G401 (cell line): ENCODE measurements around the gene NCOA3. TPM values are rescaled to one million over a fixed set of nuclear protein-coding genes. Genes with fewer than 3 reads are reported as not detected.

Experiments
- DNase-seq: peaks from one replicate; pipeline ENCODE4 v3.0.0-alpha.2; 2015; ENCODE audit warnings: low spot score
- in situ Hi-C: cut with HindIII; loops from 2 replicates; pipeline ENCODE4 v1.10.0; 2016; ENCODE audit warnings: low sequenced_read_pairs, mixed read lengths
- total RNA-seq: library from RNA; depleted of rRNA; stranded (reverse); fragments of >200 nt; shearing (Covaris generic); gene quantifications from 2 replicates; pipeline ENCODE4 v1.2.3, GENCODE V29; 2014; rRNA removed

NCOA3 gene
- total RNA-seq, 1 experiment from 2014 or later, result 34.5 TPM

GRCh38 chr20:47704746-47705496 is 203.2 kb downstream of the NCOA3 start:
- no peak for DNase-seq
- in situ Hi-C loops, result no loop called here

GRCh38 chr20:47705497-47705856 is 203.8 kb downstream of the NCOA3 start:
- no peak for DNase-seq
- in situ Hi-C loops, result no loop called here

GRCh38 chr20:47706345-47706744 is 204.7 kb downstream of the NCOA3 start:
- DNase-seq, result no peak
- in situ Hi-C loops, result no loop called here

Other genes with a start within 250 kb of the NCOA3 start
- 21.5 and 24.7 TPM in 2 replicates for gene ZMYND8, start 145.2 kb upstream of the NCOA3 start, total RNA-seq